Pulmonary artery endothelial cell (primary cell): ENCODE results near the gene CYP2A13. TPM values are rescaled to one million over a fixed set of nuclear protein-coding genes. Genes with fewer than 3 reads are reported as not detected.
A peak's percentile ranks its signal among the peaks of the same experiment; 100 is the strongest.
"Not testable (repeated sequence)": the region's sequence is repeated elsewhere in the genome, so short reads cannot be mapped to it uniquely, and the experiment has no call there.

Experiments
- DNase-seq: peaks from one replicate; pipeline ENCODE4 v3.0.0-alpha.2; 2011; ENCODE audit warnings: low read depth, low spot score
- total RNA-seq: library from RNA; depleted of rRNA; stranded (reverse); fragments of >200 nt; gene quantifications from 2 replicates; pipeline ENCODE4 v1.2.3, GENCODE V29; 2014

Gene CYP2A13
- total RNA-seq, 1 donor from 2014 or later: not detected

DNA sequence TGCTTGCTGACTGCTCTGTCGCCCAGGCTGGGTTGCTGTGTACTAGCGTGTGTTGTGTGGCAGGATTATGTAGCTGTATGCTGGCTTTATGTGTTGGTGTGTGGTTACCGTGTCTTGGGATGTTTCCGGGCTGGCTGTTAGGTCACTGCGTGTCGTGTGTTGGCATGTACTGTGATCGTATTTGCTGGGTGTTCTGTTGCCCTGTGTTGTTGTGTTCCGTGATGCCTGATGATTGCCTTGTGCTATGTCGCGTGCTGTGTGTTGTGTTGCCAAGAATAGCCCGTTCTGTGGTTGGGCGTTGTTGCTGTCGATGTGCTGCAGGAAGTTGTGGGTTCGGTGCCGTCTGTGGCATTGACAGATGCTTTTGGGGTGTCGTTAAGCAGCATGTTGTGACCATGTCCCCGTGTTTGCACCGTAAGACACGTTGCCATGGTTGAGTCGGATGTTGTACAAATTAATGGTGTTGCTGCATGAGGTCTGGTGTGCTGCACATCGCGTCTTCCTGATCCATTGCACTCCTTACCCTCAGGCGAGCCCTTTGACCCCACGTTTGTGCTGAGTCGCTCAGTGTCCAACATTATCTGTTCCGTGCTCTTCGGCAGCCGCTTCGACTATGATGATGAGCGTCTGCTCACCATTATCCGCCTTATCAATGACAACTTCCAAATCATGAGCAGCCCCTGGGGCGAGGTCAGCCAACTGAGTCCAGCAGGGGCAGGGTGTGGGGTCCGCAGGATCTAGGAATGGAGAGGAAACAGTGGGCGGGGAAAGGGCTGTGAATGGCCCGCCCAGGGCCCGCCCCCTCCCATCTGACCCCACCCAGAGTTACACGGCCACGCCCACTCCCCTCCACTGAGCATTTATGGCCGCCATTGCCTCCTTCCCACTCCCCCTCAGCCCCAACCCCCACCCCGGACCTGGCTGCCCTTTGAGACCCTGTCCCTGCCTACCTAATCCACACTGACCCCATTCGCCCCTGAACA is 33.0 kb downstream of the CYP2A13 start:
- not testable (repeated sequence) for DNase-seq

DNA sequence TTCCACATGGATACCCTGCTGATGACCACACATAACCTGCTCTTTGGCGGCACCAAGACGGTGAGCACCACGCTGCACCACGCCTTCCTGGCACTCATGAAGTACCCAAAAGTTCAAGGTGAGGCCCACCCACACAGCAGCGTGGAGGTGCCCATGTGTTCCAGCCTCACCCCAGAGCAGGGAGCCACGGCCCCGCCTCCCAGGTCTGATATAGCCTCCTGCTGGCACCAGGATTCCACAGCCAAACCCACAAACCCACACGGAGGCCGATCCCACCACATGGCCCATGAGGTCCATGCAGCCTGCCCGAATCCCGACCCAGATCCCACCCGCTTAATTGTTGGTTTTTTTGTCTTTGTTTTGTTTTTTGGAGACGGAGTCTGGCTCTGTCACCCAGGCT is 34.6 kb downstream of the CYP2A13 start:
- not testable (repeated sequence) for DNase-seq

DNA sequence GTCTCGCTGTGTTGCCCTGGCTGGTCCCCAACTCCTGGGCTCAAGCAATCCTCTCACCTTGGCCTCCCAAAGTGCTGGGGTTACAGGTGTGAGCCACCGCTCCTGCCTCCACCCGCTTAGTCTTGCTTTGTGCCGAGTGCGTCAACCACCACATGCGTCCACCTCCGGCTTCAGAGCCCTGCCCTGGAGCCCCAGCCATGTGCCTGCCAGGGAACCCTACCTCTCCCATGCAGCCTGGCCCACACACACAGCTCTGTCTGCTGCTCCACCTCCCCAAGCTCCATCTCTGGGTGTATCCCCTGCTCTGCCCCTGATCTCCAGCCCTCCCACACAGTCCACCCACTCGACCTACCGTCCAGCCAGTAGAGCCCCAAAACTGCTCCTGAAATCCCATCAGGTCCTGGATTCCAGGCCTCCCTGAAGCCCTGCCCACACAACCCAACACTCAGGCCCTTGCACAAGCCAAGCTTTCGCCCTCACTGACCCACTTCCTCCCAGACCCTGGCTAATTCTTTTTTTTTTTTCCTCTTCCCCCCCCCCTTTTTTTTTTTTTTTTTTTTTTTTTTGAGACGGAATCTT is 35.6 kb downstream of the CYP2A13 start:
- DNase-seq: no peak

DNA sequence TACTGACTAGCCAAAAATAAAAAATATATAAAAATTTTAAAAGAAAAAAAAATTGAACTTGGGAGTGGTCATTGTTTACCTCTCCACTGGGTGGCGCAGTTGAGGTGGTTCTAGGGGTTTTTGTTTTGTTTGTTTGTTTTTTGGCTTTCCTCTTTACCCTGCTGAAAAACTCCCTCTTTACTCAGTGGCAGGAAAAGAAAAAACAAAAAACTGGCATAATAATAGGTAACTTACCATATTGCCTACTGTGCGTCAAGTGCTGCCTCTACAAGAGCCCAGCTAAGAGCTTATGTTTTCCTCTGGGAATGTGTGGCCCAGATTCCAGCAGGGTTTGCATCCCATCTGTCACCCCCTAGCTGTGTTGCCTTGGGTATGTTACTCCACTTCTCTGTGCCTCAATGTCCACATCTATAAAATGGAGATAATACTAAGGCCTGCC is 38.5 kb downstream of the CYP2A13 start:
- not testable (repeated sequence) for DNase-seq

DNA sequence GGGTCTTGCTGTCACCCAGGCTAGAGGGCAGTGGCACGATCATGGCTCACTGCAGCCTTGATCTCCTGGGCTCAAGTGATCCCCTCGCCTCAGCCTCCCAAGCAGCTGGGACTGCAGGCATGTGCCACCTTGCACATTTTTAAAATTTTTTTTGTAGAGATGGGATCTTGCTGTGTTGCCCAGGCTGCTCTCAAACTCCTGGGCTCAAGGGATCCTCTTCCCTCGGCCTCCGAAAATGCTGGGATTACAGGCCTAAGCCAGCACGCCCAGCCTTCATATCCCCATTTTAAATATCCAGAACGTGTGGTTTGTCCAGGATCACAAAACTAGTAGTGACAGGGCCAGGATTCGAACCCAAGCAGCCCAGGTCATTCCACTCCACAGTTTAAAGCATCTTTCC is 39.1 kb downstream of the CYP2A13 start:
- DNase-seq: not testable (repeated sequence)

DNA sequence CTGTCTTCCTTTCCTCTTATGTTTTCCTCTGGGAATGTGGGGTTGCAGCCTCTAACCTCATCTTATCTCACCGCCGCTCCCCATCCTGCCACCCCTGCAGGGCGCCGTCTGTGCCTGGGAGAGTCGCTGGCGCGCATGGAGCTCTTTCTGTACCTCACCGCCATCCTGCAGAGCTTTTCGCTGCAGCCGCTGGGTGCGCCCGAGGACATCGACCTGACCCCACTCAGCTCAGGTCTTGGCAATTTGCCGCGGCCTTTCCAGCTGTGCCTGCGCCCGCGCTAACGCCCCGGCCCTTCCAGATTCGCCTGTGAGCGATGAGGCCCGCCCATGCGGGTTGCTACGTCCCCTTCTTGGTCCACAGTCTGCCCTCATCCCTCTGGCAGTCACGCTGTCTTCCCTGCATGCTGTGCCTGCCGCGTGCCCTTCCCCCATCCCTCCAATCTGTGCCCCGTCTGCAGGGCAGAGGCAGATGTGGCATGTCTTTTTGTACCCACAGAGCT is 39.6 kb downstream of the CYP2A13 start:
- not testable (repeated sequence) for DNase-seq

- DNase-seq: no peak
Measured at GRCh38 chr19:41128692-41129091, 40.4 kb downstream of the CYP2A13 start.

DNA sequence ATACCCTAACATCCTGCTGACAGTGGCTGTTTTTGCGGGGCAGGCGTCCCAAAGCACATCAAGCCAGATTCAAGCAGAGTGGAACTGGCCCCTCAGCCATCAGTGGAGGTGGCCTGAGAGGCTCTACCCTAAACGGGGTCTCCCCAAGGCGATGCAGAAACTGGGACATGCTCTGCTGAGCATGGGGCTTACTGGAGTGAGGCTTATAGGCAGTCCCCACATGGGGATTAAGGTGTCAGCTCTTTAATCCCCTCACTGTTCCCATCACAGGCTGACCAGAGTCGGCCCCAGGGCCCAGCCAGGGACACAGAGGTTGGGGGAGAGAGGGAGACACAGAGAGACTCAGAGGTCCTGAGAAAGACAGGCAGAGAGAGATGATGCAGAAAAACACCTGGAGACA is 42.9 kb downstream of the CYP2A13 start:
- DNase-seq: no peak

DNA sequence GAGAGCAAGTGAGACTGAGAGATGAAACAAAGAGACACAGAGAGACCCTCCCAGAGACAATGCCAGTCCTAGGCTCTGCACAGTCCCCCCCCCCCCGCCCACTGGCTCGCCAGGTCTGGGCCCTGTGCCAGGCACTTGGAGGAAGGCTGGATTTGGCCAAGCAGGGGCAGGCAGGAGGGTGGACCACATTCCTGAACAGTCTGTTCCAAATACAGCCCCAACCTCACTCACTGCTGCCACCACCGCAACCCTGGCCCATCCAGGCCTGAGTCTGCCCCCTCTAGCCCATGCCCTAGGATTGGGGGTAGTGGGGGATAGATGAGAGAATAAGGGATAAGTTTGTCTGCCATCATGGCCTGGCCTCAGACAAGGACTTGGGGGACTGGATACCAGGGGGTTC is 45.0 kb downstream of the CYP2A13 start:
- DNase-seq: no peak

GRCh38 chr19:41134616-41135015 is 46.4 kb downstream of the CYP2A13 start:
- DNase-seq: no peak

- DNase-seq: not testable (repeated sequence)
Measured at GRCh38 chr19:41135390-41136384, 47.4 kb downstream of the CYP2A13 start.

- DNase-seq: no peak
Measured at GRCh38 chr19:41136636-41137455, 48.6 kb downstream of the CYP2A13 start.

DNA sequence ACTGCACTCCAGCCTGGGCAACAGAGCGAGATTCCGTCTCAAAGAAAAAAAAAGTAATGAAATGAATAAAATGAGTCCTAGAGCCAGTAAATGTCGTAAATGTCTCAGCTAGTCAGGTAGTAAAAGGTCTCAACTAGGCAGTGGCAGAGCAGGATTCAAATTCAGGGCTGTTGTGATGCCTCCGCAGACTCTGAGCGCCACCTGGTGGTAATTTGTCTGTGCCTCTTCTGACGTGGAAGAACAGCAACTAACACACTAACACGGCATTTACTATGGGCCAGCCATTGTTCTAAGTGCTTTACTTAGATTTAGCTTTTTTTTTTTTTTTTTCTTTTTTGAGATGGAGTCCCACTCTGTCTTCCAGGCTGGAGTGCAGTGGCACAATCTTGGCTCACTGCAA is 56.2 kb downstream of the CYP2A13 start:
- DNase-seq: peak; percentile 72

Other genes with a start within 250 kb of the CYP2A13 start
- not detected in 2 replicates for gene CYP2A6, start 238.0 kb upstream of the CYP2A13 start, total RNA-seq
- not detected in 2 replicates for gene CYP2A7, start 206.2 kb upstream of the CYP2A13 start, total RNA-seq
- not detected in 2 replicates for gene CYP2B6, start 97.2 kb upstream of the CYP2A13 start, total RNA-seq
- gene CYP2F1, start 26.0 kb downstream of the CYP2A13 start, total RNA-seq: not detected in 2 replicates
- gene CYP2S1, start 104.8 kb downstream of the CYP2A13 start, total RNA-seq: under 0.01 and 0.32 TPM in 2 replicates
- 177 and 238 TPM in 2 replicates for gene AXL, start 130.8 kb downstream of the CYP2A13 start, total RNA-seq
- gene HNRNPUL1, start 175.9 kb downstream of the CYP2A13 start, total RNA-seq: 76.9 and 85.7 TPM in 2 replicates
- gene CCDC97, start 221.7 kb downstream of the CYP2A13 start, total RNA-seq: 6.1 and 9.1 TPM in 2 replicates